Kidney capillary endothelial cell (primary cell): ENCODE results near the gene RBM19.

Source experiments
- DNase-seq: peaks from one replicate; pipeline ENCODE4 v3.0.0-alpha.2; 2018; ENCODE audit warnings: low spot score

RBM19 gene

GRCh38 chr12:113931517-113931916 is 34.6 kb downstream of the RBM19 start:
- DNase-seq: no peak

GRCh38 chr12:113930249-113930648 is 35.9 kb downstream of the RBM19 start:
- DNase-seq: no peak

GRCh38 chr12:113929312-113929989 is 36.7 kb downstream of the RBM19 start:
- no peak for DNase-seq

DNA sequence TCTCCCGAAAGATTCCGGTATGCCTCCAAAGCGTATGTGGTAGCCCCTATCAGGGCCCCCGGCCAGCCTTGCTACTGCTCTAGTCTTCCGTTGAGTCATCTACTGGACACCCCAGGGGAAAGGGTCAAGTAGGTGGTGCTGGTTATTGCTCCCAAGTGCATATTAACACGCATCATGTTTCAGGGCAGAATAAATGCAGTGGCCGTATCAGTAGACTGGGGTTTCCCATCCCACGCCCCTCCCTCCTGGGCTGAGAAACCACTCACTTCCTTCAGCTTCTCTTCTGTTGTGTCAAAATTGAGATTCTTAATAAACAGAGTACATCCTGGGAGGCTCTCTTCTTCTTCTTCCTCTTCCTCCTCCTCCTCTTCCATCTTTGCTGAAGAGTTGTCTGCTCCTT is 39.3 kb downstream of the RBM19 start:
- DNase-seq: no peak

GRCh38 chr12:113924341-113924740 is 41.8 kb downstream of the RBM19 start:
- no peak for DNase-seq

GRCh38 chr12:113923251-113923650 is 42.9 kb downstream of the RBM19 start:
- DNase-seq: no peak

DNA sequence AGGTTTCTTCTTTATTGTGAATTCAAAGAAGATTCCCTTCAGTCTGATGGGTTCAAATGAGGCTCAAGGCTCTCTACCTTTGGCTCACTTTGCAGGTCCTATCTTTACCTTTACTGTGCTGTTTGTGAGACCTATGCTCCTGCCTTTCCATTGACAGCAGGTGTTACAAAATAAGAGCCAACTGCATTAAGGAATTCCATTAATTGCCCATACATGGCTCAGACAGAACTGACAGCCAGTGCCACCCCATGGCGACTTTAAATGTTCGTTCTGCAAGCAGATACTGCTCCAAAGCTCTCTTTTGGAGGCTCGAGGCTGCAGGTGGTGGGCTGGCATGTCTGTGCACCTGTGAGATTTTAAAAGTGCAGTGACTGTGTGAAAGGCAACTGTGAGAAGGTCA is 44.7 kb downstream of the RBM19 start:
- no peak for DNase-seq

DNA sequence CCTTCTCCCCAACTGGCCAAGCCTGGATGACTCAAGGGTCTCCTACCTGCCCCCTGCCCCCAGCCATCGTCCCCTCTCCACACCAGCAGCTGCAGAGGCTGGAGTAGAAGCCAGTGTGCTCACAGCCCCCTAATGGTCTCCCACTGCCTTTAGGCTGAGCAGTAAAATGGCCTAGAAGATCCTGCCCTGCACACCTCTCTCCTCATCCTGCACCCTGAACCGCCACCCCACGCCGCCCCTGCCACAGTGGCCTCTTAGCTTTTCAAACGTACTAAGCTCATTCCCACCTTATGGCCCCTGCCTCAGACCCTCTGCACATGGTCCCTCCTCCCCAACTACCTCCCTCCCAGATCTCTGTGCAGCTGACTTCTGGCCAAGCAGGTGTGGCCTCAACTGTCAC is 46.3 kb downstream of the RBM19 start:
- DNase-seq: no peak

GRCh38 chr12:113918306-113918705 is 47.8 kb downstream of the RBM19 start:
- DNase-seq: no peak

GRCh38 chr12:113917393-113917792 is 48.7 kb downstream of the RBM19 start:
- DNase-seq: no peak

- DNase-seq: no peak
Observed at GRCh38 chr12:113914806-113915205, 51.3 kb downstream of the RBM19 start.

- DNase-seq: no peak
Observed at GRCh38 chr12:113914176-113914575, 51.9 kb downstream of the RBM19 start.

DNA sequence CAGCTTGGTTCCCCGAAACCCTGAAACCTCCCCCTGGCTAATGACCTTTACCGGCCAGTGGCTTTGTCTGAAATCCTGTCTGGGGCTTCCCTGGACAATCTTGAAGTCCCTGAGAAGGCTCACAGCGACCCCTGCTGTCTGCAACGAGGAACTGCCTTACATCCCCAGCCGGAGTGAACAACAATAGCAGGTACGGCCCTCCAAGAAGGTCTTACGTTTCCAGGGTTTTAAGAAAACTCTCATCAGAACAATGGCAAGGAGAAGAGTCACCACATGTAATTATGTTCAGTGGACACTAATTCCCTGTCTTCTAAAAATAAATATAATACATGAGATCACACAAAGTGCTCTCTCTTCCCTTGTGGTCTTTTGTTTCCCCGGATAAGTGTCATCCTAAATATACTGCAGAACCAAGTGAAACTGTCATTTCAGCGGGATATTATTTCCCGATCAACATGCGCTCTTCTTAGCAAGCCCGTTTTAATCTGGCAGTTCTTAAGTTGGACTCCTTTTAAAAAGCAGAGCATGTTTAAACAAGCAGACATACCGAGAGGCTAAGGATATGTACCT is 53.3 kb downstream of the RBM19 start:
- peak; percentile 73 for DNase-seq

GRCh38 chr12:113911971-113912759 is 54.0 kb downstream of the RBM19 start:
- DNase-seq: no peak

- no peak for DNase-seq
Observed at GRCh38 chr12:113910751-113911272, 55.3 kb downstream of the RBM19 start.

GRCh38 chr12:113909776-113910420 is 56.2 kb downstream of the RBM19 start:
- DNase-seq: no peak

GRCh38 chr12:113908584-113909100 is 57.5 kb downstream of the RBM19 start:
- no peak for DNase-seq

DNA sequence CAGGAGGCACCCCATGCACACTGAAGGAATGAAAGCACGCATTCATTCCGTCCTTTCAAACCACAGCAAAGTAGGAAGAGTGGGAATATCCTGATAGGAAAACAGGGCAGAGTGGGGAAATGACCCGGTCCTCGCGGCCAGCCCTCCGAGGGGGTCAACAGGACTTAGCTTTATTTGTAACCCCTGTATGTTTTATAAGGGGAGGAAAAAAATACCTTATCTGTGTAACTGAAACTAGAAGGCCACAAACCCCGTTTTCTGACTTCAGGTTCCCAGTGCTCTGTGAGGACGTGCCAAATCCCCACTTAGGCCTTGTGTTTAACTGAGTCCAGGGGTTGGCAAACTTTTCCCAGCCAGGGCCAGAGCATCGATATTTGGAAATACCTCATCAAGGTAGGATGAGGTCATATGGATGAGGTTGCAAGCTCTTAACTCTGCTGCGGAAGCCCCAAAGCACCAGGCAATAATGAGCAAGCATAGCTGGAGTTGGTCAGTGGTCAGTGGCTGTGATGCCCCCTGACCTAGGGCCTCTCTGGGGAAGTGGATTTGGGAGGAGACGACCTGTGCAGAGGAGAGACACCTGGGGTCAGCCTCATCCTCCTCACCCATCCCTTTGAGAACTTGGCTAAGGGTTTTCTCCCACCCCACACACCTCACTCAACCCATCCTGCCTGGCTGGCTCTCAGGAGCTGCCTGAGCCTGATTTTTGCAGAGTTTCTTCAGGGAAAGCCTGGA is 58.5 kb downstream of the RBM19 start:
- no peak for DNase-seq

DNA sequence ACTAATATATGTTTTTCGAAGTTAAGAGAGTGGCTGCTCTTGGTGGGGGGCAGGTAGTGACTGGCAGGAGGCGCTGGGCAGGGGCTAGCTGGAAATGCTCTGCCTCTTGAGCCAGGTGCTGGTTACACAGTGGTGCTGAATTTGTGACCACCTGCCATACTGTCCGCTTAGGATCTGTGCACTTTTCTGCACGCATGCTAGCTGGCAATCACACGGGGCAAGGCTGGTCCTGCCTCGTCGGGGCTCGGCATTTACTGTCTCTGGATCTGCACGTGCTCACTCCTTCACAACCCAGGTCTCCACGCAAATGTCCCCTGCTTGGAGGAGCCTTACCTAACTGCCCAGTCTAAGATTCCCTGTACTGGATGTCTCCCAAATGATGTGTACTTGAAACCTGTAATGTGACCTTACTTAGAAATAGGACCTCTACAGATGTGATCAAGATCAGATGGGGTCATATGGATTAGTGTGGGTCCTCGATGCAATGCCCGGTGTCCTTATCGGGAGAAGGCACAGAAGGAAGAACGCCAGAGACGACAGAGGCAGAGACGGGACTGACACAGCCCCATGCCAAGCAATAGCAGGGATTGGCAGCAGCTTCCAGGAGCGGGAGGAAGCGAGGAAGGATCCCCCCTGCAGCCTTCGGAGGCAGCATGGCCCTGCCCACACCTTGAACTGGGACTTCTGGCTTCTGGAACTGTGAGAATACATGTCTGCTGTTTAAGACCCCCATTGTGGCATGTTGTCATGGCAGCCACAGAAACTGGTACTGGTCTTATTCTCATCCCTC is 59.5 kb downstream of the RBM19 start:
- no peak for DNase-seq

DNA sequence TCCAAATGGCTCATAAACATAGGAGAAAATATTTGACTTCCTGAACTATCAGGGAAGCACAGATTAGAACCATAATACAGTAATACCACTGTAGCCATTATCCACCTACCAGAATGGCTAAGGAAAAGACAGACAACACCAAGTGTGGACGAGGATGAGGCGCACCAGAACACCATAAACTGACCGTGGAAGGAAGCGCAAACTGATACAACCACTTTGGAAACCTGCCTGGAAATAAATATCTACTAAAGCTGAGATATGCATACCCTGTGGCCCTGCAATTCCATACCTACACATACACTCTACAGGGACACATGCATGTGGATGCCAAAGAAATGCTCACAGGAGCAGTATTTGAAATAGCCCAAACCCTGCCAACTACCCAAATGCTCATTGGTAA is 60.3 kb downstream of the RBM19 start:
- no peak for DNase-seq

DNA sequence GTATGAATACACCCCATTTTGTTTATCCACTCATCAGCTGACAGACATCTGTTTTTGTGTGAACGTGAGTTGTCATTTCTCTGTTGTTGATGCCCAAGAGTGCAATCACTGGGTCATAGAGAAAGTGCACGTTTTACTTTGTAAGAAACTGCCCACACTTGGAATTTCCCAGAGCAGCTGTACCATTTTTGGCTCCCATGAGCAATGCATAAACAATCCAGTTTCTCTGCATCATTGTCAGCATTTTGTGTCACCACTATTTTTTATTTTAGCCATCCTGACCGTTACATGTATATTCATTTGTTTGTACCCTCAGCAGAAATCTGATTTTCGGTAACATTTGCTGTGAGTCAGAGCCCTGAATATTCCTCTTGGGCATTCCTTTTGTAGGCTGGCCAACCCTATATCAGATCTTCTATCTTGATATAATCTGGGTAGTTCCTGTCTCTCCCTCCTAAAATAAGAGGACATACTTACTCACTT is 62.7 kb downstream of the RBM19 start:
- DNase-seq: no peak
